ENCODE measurements around the gene PPP1R12B.
"Not testable (repeated sequence)": the region's sequence is repeated elsewhere in the genome, so short reads cannot be mapped to it uniquely, and the experiment has no call there.

PPP1R12B gene

GRCh38 chr1:202565890-202566602, 217.5 kb downstream of the PPP1R12B start:
- no peak for DNase-seq

GRCh38 chr1:202567738-202568137, 219.2 kb downstream of the PPP1R12B start:
- DNase-seq, result no peak

- DNase-seq, result no peak
These were observed 219.9 kb downstream of the PPP1R12B start for GRCh38 chr1:202568410-202568809.

- DNase-seq, result no peak
These were observed 220.3 kb downstream of the PPP1R12B start for GRCh38 chr1:202568826-202569225.

- DNase-seq, result no peak
These were observed 221.2 kb downstream of the PPP1R12B start for GRCh38 chr1:202569393-202570322.

- DNase-seq, result no peak
These were observed 223.3 kb downstream of the PPP1R12B start for GRCh38 chr1:202571719-202572339.

GRCh38 chr1:202572867-202573266, 224.4 kb downstream of the PPP1R12B start:
- DNase-seq, result no peak

GRCh38 chr1:202575918-202576653, 227.6 kb downstream of the PPP1R12B start:
- DNase-seq, result no peak

- DNase-seq, result no peak
These were observed 228.3 kb downstream of the PPP1R12B start for GRCh38 chr1:202576816-202577215.

GRCh38 chr1:202577381-202577780, 228.9 kb downstream of the PPP1R12B start:
- DNase-seq, result no peak

- DNase-seq, result no peak
These were observed 229.6 kb downstream of the PPP1R12B start for GRCh38 chr1:202578001-202578504.

GRCh38 chr1:202578565-202578964, 230.1 kb downstream of the PPP1R12B start:
- DNase-seq, result no peak

GRCh38 chr1:202579806-202580205, 231.3 kb downstream of the PPP1R12B start:
- no peak for DNase-seq

- no peak for DNase-seq
These were observed 232.1 kb downstream of the PPP1R12B start for GRCh38 chr1:202580619-202581018.

GRCh38 chr1:202582350-202582749, 233.9 kb downstream of the PPP1R12B start:
- not testable (repeated sequence) for DNase-seq

GRCh38 chr1:202584707-202585589, 236.4 kb downstream of the PPP1R12B start:
- DNase-seq, result no peak

GRCh38 chr1:202585590-202585933, 237.1 kb downstream of the PPP1R12B start:
- DNase-seq, result no peak

GRCh38 chr1:202586018-202586821, 237.7 kb downstream of the PPP1R12B start:
- no peak for DNase-seq

- DNase-seq, result no peak
These were observed 238.4 kb downstream of the PPP1R12B start for GRCh38 chr1:202586871-202587270.

GRCh38 chr1:202587859-202588485, 239.5 kb downstream of the PPP1R12B start:
- DNase-seq, result no peak

Data from NCI-H2029 (cell line).